Epithelial cell of esophagus (primary cell): ENCODE results near the gene ZFAND2B.

Experiments used
- DNase-seq: peaks from one replicate; pipeline ENCODE4 v3.0.0; 2010; ENCODE audit warnings: low read depth
- H3K4me3 ChIP-seq: 2 replicates; pipeline ENCODE4 v1.5.1; 2011; ENCODE audit warnings: mild to moderate bottlenecking, low read length, control low read depth
- CTCF ChIP-seq: IDR thresholded peaks from 2 replicates; pipeline ENCODE4 v1.5.1; 2011; ENCODE audit warnings: low read depth, mild to moderate bottlenecking, low read length, control low read depth, inconsistent platforms; ENCODE audit not compliant: insufficient read depth; ENCODE audit errors: missing control alignments

ZFAND2B gene

GRCh38 chr2:219171231-219171651 lies 35.3 kb upstream of the ZFAND2B start:
- peak; percentile 72 for TF ChIP-seq CTCF
- H3K4me3 ChIP-seq: no peak overlapping the region
- DNase-seq: peak; percentile 60

- TF ChIP-seq CTCF: no peak
- H3K4me3 ChIP-seq: no peak overlapping the region
- DNase-seq: no peak
Measured at GRCh38 chr2:219172231-219173154, 34.1 kb upstream of the ZFAND2B start.

DNA sequence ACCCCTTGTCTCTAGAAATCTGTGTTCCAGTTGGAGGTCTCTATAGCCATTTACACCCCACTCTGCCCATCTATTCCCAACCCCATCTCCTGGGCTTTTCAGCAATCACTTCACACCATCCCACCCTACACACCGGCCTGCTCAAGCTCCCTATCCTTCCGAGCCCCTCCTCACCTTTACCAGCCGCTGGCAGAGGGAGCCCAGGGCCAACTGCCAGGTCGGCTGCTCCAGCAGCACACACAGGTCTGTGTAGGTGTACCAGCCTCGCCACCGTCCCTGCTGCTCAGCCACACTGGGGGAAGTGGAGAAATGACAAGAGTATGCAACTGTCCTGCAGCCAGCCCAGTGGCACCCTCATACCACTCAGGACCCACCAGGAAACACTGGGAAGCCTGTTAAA lies 33.4 kb upstream of the ZFAND2B start:
- no peak overlapping the region for H3K4me3 ChIP-seq
- no peak for DNase-seq
- no peak for TF ChIP-seq CTCF

- DNase-seq: no peak
- no peak for TF ChIP-seq CTCF
- no peak overlapping the region for H3K4me3 ChIP-seq
Measured at GRCh38 chr2:219174146-219174545, 32.4 kb upstream of the ZFAND2B start.

DNA sequence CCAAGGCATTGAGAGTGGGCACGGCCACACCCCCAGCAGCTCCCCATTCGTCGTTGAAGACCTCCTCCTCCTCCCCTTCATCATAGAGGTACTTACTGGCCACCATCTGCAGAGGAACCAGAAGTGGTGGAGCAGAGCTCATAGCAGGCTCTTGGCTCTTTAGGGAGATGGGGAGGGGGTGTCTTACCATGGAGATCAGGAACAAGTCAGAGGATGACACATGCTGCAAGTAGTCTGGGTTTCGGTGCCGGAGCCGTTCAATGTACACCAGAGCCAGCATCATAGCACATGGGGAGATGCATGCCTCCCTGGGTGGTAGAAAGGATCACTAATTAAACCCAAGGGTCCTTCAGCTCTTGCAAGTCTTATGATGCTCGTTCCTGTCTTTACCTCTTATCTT lies 31.8 kb upstream of the ZFAND2B start:
- no peak overlapping the region for H3K4me3 ChIP-seq

GRCh38 chr2:219175486-219175885 lies 31.1 kb upstream of the ZFAND2B start:
- TF ChIP-seq CTCF: no peak
- DNase-seq: no peak
- peak overlapping the region; percentile 91 for H3K4me3 ChIP-seq

More for the DNA sequence above, 31.8 kb upstream of the ZFAND2B start:
- TF ChIP-seq CTCF: no peak
- no peak for DNase-seq
